TTC549 (cell line): ENCODE measurements around the gene COL6A2.
"Not testable (repeated sequence)": the region's sequence is repeated elsewhere in the genome, so short reads cannot be mapped to it uniquely, and the experiment has no call there.

Experiments
- FAIRE-seq: peaks from 2 replicates; lab custom pipeline; 2012; peaks lifted over from hg19 to GRCh38; lab: Jason Lieb, UNC

The COL6A2 gene

GRCh38 chr21:46061063-46061462, 36.8 kb upstream of the COL6A2 start:
- no peak for FAIRE-seq

GRCh38 chr21:46061518-46061917, 36.4 kb upstream of the COL6A2 start:
- no peak for FAIRE-seq

- FAIRE-seq: no peak
These were observed 36.0 kb upstream of the COL6A2 start for GRCh38 chr21:46061950-46062349.

GRCh38 chr21:46062471-46063211, 35.3 kb upstream of the COL6A2 start:
- FAIRE-seq: no peak

- FAIRE-seq: no peak
These were observed 34.7 kb upstream of the COL6A2 start for GRCh38 chr21:46063227-46063626.

- no peak for FAIRE-seq
These were observed 33.9 kb upstream of the COL6A2 start for GRCh38 chr21:46063734-46064680.

- FAIRE-seq: no peak
These were observed 33.1 kb upstream of the COL6A2 start for GRCh38 chr21:46064870-46065214.

- no peak for FAIRE-seq
These were observed 32.5 kb upstream of the COL6A2 start for GRCh38 chr21:46065215-46065913.

- no peak for FAIRE-seq
These were observed 31.9 kb upstream of the COL6A2 start for GRCh38 chr21:46065914-46066551.

GRCh38 chr21:46066591-46067331, 31.2 kb upstream of the COL6A2 start:
- FAIRE-seq: no peak

- FAIRE-seq: no peak
These were observed 30.3 kb upstream of the COL6A2 start for GRCh38 chr21:46067505-46068201.

GRCh38 chr21:46068516-46069079, 29.3 kb upstream of the COL6A2 start:
- no peak for FAIRE-seq

- no peak for FAIRE-seq
These were observed 28.7 kb upstream of the COL6A2 start for GRCh38 chr21:46069166-46069565.

GRCh38 chr21:46069719-46070279, 28.1 kb upstream of the COL6A2 start:
- no peak for FAIRE-seq

GRCh38 chr21:46071082-46071481, 26.8 kb upstream of the COL6A2 start:
- FAIRE-seq: no peak

- not testable (repeated sequence) for FAIRE-seq
These were observed 21.2 kb upstream of the COL6A2 start for GRCh38 chr21:46076724-46077123.

GRCh38 chr21:46077674-46078101, 20.2 kb upstream of the COL6A2 start:
- no peak for FAIRE-seq

GRCh38 chr21:46078322-46078977, 19.5 kb upstream of the COL6A2 start:
- FAIRE-seq: no peak

- FAIRE-seq: no peak
These were observed 18.9 kb upstream of the COL6A2 start for GRCh38 chr21:46078978-46079351.
